ELF-1 (cell line): ENCODE measurements around the gene RHOT1.
"Not testable (repeated sequence)": the region's sequence is repeated elsewhere in the genome, so short reads cannot be mapped to it uniquely, and the experiment has no call there.

Source experiments
- DNase-seq: peaks from one replicate; pipeline ENCODE4 v3.0.0-alpha.2; 2016; ENCODE audit warnings: low read depth, low spot score

The RHOT1 gene

DNA sequence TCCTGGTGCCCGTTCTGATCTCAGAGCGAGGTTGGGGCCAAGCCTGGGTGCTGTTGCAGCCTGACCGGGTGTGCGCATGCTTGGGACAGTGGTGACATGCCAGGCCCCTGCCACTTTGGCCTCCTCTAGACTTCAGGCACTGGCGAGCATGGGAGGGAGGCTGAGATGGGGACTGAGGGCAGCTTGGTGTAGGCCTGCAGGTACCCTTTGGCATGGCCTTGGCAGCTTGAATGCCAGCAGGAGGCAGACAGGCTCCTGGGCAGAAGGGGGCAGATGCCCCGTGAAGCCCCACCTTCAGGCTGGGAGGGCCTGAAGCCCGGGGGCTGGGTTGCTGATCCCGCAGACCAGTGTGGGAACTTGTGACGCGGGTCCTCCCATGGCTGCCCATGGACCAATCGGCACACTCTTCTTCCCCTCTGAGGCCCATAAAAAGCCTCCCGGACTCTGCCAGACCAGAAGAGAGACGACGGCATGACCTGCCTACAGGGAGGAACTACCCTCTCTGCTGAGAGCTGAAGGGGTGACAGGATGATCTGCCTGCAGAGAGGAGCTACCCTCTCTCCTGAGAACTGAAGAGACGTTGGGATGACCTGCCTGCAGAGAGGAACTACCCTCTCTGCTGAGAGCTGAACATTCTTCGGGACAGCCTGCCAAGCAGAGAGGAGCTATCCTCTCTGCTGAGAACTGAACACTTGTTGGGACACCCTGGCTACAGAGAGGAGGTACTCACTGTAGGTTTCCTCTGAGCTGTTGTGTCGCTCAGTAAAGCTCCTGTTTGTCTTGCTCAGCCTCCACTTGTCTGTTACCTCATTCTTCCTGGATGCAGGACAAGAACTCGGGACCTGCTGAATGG is 17.5 kb downstream of the RHOT1 start:
- no peak for DNase-seq

DNA sequence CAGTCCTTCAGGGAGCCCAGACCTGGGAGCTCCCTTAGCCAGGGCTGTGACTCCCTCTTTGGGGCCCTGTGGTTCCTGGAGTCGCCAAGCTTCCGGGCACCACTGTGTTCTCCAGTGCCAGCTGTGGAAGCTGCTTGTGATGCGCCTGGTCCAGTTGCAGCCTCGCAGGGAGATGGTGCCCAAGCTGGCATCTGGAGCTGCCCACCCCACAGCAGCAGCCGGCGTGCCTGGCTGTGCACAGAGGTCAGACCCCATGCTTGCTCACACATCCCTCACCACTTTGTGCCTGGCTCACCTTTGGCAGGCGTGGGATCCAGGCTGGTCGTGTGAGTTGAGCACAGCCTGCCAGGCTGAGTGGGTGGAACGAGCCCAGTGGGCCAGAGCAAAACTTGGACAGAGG is 18.2 kb downstream of the RHOT1 start:
- no peak for DNase-seq

DNA sequence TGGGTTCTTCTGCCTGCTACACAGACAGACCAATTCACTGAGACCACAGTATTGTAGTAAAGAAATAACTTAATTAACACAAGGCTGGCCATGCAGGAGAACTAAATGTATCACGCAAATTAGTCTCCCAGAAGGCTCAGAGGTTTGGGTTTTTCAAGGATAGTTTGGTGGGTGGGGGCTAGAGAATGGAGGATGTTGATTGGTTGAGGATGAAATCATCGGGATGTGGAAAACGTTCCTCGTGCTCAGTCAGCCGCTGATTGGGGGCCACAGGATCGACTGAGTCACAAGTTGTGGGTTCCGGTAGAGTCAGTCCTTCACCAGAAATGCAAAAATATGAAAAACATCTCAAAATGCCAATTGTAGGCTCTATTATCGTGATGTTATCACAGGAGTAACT is 18.7 kb downstream of the RHOT1 start:
- DNase-seq, result no peak

DNA sequence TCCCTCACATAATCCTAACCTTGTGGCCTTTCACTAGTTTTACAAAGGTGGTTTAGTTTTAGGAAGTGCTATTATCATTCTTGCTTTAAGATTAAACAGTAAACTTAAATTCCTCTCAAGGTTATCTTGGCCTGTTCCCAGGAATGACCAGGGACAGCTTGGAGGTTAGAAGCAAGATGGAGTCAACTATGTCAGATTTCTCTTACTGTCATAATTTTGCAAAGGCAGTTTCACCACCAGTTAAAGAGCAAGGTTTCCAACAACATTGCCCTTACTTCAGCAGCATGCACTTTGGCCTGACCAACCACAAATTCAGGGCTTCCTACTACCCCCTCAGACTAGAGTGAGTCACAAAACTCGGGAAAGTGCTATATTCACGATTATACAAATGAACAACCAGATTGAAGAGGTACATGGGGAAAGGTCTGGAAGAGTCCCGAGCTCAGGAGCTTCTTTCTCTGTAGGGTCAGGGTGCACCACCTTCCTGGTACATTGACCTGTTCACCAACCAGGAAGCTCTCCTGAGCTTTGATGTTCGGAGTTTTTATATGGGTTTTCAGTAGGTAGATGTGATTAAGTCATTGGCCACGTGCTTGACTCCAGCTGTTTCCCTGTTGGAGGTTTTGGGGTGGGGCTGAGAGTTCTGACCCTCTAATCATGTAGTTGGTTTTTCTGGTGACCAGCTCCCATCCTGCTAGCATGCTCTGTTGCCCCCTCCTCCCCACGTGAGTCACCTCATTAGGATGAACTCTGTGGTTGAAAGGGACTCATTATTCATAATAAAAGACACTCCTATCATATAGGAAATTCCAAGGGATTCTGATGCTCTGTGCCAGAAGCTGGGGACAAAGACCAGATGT is 19.4 kb downstream of the RHOT1 start:
- no peak for DNase-seq

DNA sequence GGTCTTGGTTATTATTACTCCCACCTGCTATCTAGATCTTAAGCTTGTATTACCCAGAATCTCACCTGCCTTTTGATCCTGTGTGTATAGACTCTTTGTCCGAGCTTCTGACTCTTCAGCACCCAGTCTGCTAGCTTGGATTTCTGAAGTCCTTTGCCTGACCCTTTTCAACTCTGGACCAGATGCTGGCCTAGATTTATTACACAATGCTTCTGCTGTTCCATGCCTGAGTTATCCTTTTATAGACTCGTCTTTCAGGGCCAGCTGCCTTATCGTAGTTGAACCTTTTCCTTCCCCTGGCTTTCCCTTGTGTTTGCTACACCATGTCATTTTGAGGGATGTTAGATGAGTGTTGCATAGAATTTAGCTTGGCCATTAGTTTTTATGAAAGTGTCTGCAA is 32.6 kb downstream of the RHOT1 start:
- no peak for DNase-seq

- not testable (repeated sequence) for DNase-seq
Observed at GRCh38 chr17:32178679-32179078, 36.4 kb downstream of the RHOT1 start.

GRCh38 chr17:32179103-32179502 is 36.8 kb downstream of the RHOT1 start:
- DNase-seq, result not testable (repeated sequence)

- not testable (repeated sequence) for DNase-seq
Observed at GRCh38 chr17:32179526-32179925, 37.2 kb downstream of the RHOT1 start.

GRCh38 chr17:32180262-32180661 is 38.0 kb downstream of the RHOT1 start:
- not testable (repeated sequence) for DNase-seq

DNA sequence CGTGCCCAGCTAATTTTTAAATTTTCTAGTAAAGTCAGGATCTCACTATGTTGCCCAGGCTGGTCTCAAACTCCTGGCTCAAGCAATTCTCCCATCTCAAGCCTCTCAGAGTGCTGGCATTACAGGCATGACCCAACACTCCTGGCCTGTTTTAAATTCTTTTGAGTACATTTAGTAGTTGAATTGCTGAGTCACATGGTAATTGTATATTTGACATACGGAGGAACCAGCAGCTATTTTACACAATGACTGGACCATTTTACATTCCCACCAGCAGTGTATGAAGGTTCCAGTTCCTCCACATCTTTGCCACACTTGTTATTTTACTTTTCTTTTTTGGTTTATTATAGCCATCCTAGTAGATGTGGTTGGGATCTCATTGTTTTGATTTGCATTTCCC is 43.6 kb downstream of the RHOT1 start:
- DNase-seq, result no peak

DNA sequence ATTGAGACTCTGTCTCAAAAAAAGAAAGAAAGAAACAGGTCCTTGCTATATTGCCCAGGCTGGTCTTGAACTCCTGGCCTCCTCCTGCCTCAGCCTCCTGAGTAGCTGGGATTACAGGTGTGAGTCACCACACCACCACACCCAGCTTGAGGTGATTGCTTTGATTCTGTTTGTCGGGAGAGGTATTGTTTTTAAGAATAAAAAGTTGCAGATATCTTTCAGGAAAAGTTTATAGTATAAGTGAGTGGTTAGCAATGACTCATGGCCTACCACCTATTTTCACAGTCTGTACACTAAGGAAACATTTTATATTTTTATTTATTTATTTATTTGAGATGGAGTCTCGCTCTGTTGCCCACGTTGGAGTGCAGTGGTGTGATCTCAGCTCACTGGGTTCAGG is 45.0 kb downstream of the RHOT1 start:
- no peak for DNase-seq

DNA sequence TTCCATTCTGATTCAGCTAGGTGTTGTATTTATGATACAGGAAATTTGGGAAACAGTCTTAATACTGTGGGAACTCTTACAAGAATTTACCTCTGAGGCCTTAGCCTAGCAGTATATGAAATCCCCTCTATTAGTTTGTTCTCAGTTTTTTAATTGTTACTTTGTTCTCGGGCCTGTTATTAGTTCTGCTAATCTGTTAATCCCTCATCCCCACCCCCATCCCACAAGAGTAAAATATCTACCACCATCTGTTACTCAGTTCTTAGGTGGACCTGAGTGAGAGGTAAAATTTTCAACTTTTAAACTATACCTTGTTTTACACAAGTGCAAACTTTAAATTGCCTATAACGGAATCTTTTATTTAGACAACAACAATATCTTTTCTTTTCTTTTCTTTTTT is 47.0 kb downstream of the RHOT1 start:
- no peak for DNase-seq

DNA sequence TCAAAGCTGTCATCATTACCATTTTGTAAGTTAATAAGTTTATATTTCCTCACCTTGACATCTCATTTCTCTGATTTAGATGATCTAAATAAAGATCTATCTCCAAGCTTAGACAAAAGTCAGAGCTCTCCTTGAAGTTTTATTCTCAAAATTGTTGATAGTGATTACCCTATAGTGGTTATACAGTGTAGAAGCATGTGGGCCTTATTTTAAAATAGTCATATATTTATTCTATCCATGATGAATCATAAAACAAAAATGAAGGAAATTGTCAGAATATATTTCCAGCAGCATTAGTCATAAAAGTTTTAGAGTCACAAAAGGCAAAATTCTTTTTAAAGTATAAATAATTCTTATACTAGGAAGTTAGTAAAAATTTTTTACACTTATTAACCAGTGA is 49.0 kb downstream of the RHOT1 start:
- no peak for DNase-seq

DNA sequence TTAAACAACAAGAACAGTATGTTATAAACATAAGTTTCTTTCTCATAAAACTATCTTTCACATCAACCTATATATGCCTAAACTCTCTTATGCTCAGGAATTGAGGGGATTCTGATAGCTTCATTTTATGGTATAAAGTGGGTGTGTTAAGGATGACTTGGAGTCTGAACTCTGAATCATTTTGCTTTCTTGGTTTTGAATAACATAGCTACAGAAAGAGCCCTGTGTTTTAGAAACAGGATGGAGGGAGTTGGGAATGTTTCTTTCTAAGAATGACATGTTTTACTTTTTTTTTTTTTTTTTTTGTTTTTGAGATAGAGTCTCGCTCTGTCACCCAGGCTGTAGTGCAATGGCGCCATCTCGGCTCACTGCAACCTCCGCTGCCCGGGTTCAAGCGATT is 50.1 kb downstream of the RHOT1 start:
- DNase-seq, result no peak

DNA sequence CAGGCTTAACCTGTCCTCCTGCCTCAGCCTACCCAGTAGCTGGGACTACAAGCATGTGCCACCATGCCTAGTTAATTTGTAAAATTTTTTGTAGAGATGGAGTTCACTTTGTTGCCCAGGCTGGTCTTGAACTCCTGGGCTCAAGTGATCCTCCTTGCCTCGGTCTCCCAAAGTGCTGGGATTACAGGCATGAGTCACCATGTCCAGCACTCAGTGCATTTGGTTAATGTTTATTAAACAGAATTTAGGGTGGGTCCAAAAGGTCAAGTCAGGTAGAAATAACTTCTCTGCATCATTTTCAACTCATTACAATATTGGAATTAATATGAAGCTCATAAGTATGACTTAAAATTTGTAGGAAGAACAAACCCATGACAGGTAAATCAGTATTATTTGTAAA is 55.7 kb downstream of the RHOT1 start:
- DNase-seq, result no peak

- no peak for DNase-seq
Observed at GRCh38 chr17:32206861-32207260, 64.6 kb downstream of the RHOT1 start.

GRCh38 chr17:32208436-32208835 is 66.1 kb downstream of the RHOT1 start:
- no peak for DNase-seq

DNA sequence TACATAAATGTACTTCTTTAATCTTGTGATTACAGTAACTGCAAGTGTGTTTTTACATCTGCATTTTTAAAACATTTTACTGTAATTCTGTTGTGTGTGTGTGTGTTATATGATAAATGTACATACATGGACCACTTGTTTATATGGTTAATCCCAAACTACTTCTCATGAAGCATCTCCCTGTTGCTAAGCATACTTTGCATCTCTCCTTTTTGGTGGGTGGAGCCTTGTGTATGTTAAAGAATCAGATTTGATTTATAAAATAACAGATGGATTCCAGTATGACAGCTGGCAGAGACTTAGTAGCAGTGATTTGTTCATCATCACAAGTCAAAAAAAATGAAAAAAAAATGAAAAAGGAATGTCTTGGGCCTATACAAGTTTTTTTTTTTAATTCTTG is 67.3 kb downstream of the RHOT1 start:
- no peak for DNase-seq

DNA sequence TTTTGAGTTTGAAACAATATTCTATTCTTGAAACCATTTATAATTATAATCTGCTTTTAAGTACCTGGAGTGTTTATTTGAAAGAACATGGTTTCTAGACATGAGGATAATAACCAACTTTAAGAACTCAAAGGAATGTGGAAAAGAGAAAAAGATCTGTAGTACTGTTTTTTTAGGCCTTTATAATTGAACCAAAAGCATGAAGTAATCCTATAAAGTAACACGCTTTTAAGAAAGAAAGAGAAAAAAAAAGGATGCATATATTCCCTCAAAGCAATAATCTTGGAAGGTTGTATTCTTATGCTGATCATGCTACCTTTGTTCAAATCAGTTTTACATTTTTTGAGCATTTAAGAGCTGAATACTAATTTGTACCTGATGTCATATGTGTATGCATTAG is 69.4 kb downstream of the RHOT1 start:
- no peak for DNase-seq

DNA sequence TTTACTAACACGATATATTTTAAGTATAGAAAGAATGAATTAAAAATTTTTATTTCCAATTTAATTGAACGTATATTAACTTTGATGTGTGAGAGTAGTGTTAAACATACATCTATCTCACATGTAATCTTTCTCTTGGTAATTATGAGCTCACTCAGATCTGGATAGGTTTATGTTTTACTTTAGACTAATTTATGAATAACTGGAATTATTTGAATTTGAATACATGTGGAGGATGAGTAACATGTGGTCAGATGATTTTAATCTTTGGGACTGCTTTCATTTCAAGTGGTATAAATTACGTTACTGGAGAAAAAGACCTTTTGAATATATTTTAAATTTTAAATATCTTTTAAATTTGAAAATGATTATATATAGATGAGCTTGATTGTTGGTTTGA is 73.4 kb downstream of the RHOT1 start:
- no peak for DNase-seq

- no peak for DNase-seq
Observed at GRCh38 chr17:32222621-32223020, 80.3 kb downstream of the RHOT1 start.

DNA sequence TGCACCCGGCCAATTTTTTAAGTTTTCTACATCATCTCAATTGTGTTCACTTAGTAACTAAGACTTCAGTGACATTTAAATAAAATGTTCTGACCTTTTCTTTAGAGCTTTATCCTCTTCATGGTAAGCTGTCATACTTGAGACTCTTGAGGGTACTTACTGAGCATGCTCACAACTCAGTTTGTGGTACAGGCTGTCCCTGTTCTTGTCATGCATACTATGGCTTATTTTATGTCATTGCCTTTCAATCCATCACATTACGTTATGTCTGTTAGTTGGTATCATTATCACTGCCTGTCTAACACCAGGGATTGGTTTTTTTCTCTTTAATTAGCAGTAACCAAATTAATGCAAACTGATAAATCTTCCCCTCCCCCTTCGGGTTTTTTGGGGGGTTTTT is 81.4 kb downstream of the RHOT1 start:
- DNase-seq, result no peak

DNA sequence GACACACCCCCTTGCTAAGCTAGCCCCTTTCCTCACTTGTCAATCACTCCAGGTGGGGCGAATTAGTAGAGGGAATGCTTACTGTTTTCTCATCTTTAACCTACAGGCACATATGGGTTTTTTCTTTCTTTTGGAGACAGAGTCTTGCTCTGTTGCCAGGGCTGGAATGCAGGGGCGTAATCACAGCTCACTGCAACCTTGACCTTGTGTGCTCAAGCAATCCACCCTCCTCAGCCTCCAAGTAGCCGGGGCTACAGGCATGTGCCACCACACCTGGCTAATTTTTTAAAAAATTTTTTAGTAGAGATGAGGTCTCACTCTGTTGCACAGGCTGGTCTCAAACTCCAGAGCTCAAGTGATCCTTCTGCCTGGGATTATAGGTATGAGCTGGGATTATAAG is 84.6 kb downstream of the RHOT1 start:
- DNase-seq, result no peak
